Coronary artery (tissue), 2 donors: Measurements from ENCODE around the gene TYR.

Experiments
- DNase-seq: peaks from one replicate; pipeline ENCODE4 v3.0.0-alpha.2; 2017; ENCODE audit warnings: low spot score
- H3K27ac ChIP-seq, 2 donors: fragments of 200-600 bp; sonication (generic); one replicate each; pipeline ENCODE4 v1.5.1; 2016 to 2019
- H3K4me3 ChIP-seq: fragments of 200-600 bp; sonication (generic); 2 replicates; pipeline ENCODE4 v1.5.1; 2016; ENCODE audit warnings: mild to moderate bottlenecking, moderate library complexity
- CTCF ChIP-seq: fragments of 200-600 bp; sonication (generic); IDR thresholded peaks from one replicate; pipeline ENCODE4 v1.5.1; 2019; ENCODE audit warnings: antibody characterized with exemption

The TYR gene

GRCh38 chr11:89177691-89178231, at the start of gene TYR:
TYR (plus strand) TSS chr11:89177875; CDS start chr11:89177954, 79 bp downstream.
- no peak for TF ChIP-seq CTCF
- H3K27ac ChIP-seq = no peak within 1 kb of the TSS
- no peak within 1 kb of the TSS for H3K4me3 ChIP-seq
- DNase-seq = no peak

GRCh38 chr11:89136606-89137005, 41.1 kb upstream of the TYR start:
- Histone ChIP-seq H3K4me3 (no peak overlapping the region), H3K27ac (no peak overlapping the region)
- TF ChIP-seq CTCF = no peak
- no peak for DNase-seq

- DNase-seq = no peak
- no peak for TF ChIP-seq CTCF
- H3K27ac ChIP-seq = no peak overlapping the region
- no peak overlapping the region for H3K4me3 ChIP-seq
Observed at GRCh38 chr11:89147229-89147628, 30.4 kb upstream of the TYR start.

- no peak overlapping the region for H3K27ac ChIP-seq
- no peak for DNase-seq
- no peak overlapping the region for H3K4me3 ChIP-seq
- TF ChIP-seq CTCF = no peak
Observed at GRCh38 chr11:89159974-89160373, 17.7 kb upstream of the TYR start.

- no peak overlapping the region for H3K4me3 ChIP-seq
- no peak for TF ChIP-seq CTCF
- no peak overlapping the region for H3K27ac ChIP-seq
- DNase-seq = no peak
Observed at GRCh38 chr11:89161949-89162348, 15.7 kb upstream of the TYR start.

- DNase-seq = no peak
- H3K27ac ChIP-seq = no peak overlapping the region
- TF ChIP-seq CTCF = no peak
- H3K4me3 ChIP-seq = no peak overlapping the region
Observed at GRCh38 chr11:89163686-89164085, 14.0 kb upstream of the TYR start.

- no peak for DNase-seq
- TF ChIP-seq CTCF = no peak
- H3K27ac ChIP-seq = no peak overlapping the region
- no peak overlapping the region for H3K4me3 ChIP-seq
Observed at GRCh38 chr11:89168396-89168795, 9.3 kb upstream of the TYR start.
